Measurements from ENCODE around the gene ZBTB46. TPM values are rescaled to one million over a fixed set of nuclear protein-coding genes. Genes with fewer than 3 reads are reported as not detected.

The ZBTB46 gene
- total RNA-seq, 1 experiment from 2014 or later = 9.5 TPM

GRCh38 chr20:63702036-63702665 lies 128.9 kb downstream of the ZBTB46 start:
- Mint-ChIP-seq H3K27ac (ENCODE audit: unreplicated experiment) (peak overlapping the region; percentile 44), H3K4me1 (ENCODE audit: low read depth, unreplicated experiment) (peaks cover 18% of the 10 kb centered on the region)

DNA sequence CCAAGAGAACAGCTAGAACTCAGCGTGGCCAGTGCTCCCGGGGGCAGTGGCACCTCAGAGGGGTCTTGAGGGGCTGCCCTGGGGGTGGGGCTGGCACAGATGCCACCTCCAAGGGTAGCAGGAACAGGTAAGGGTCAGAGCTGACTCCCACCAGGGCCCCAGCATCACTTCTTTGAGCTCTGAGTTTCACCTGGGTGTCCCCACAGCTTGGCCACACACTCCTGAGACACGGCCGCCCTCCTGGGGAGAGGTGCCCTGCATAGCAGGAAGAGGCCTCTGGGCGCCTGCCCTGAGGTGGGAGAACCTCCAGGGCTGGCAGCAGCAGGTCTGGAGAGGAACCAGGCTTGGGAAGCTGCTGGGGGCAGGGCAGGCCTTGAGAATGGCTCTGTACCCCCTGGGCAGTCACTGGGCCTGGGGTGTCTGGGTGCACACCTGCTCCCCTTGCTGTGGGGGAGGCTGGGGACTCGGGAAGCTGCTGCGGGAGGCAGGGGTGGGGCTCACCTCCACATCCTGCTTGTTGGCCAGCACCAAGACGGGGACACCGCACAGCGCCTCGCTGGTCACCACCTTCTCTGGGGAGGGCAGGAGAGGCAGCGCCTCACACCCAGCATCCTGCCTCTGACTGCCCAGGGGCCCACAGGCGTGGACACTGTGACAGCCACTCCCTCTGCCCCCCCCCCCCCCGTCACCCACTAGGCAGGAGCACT lies 129.6 kb downstream of the ZBTB46 start:
- Histone ChIP-seq H3K27me3 (replicated peaks; ENCODE audit: control insufficient read depth, insufficient read depth, low read length) (no peaks in the 10 kb centered on the region), H3K4me1 (peaks cover 28% of the 10 kb centered on the region), H3K9me3 (no peaks in the 10 kb centered on the region), H3K36me3 (ENCODE audit: control insufficient read depth, insufficient read depth, low read length) (peaks cover 12% of the 10 kb centered on the region), H3K4me3 (ENCODE audit: low read depth, low read length) (no peak overlapping the region)
- BruUV-seq (replicated peaks) = no TSS peak
- DNase-seq = peak; percentile 29 to 58
- Mint-ChIP-seq H3K27me3 (ENCODE audit: insufficient read depth, unreplicated experiment) (no peaks in the 10 kb centered on the region), H3K9me3 (ENCODE audit: unreplicated experiment) (no peaks in the 10 kb centered on the region), H3K36me3 (ENCODE audit: insufficient read depth, unreplicated experiment) (peaks cover 100% of the 10 kb centered on the region), H3K4me1 (ENCODE audit: low read depth, unreplicated experiment) (peaks cover 13% of the 10 kb centered on the region), H3K4me3 (ENCODE audit: unreplicated experiment) (no peak overlapping the region), H3K27ac (ENCODE audit: unreplicated experiment) (peak overlapping the region; percentile 30)
- no peak for TF ChIP-seq CTCF (IDR thresholded peaks at IDR 0.05; ENCODE audit: insufficient read depth in 1 of 2, low read depth in 1 of 2, low read length in 1 of 2, severe bottlenecking in 1 of 2, unreplicated experiment in 1 of 2)
- intact Hi-C loops (cut with micrococcal nuclease; ENCODE audit: unreplicated experiment) = no loop called here
- POLR2A ChIA-PET = no interaction called here
- CTCF ChIA-PET = no interaction called here

More at GRCh38 chr20:63702036-63702665, 128.9 kb downstream of the ZBTB46 start:
- TF ChIP-seq CTCF (IDR thresholded peaks at IDR 0.05; ENCODE audit: insufficient read depth in 1 of 2, low read depth in 1 of 2, low read length in 1 of 2, severe bottlenecking in 1 of 2, unreplicated experiment in 1 of 2) = no peak
- Mint-ChIP-seq H3K9me3 (ENCODE audit: unreplicated experiment) (no peaks in the 10 kb centered on the region), H3K27me3 (ENCODE audit: insufficient read depth, unreplicated experiment) (no peaks in the 10 kb centered on the region), H3K36me3 (ENCODE audit: insufficient read depth, unreplicated experiment) (peaks cover 100% of the 10 kb centered on the region), H3K4me3 (ENCODE audit: unreplicated experiment) (no peak overlapping the region)
- peaks cover 24% of the 10 kb centered on the region for H3K4me1 ChIP-seq
- H3K27me3 ChIP-seq (replicated peaks; ENCODE audit: control insufficient read depth, insufficient read depth, low read length) = no peaks in the 10 kb centered on the region
- H3K9me3 ChIP-seq = no peaks in the 10 kb centered on the region
- DNase-seq = peak in 1 of 2 experiments; percentile 55
- ChIA-PET POLR2A (no interaction called here), CTCF (no interaction called here)
- peaks cover 12% of the 10 kb centered on the region for H3K36me3 ChIP-seq (ENCODE audit: control insufficient read depth, insufficient read depth, low read length)
- no peak overlapping the region for H3K4me3 ChIP-seq (ENCODE audit: low read depth, low read length)
- no TSS peak for BruUV-seq (replicated peaks)
- intact Hi-C loops (cut with micrococcal nuclease; ENCODE audit: unreplicated experiment) = no loop called here

GRCh38 chr20:63701051-63701328 lies 130.1 kb downstream of the ZBTB46 start:
- no TSS peak for BruUV-seq (replicated peaks)
- POLR2A ChIA-PET = no interaction called here
- peaks cover 11% of the 10 kb centered on the region for H3K4me1 Mint-ChIP-seq (ENCODE audit: low read depth, unreplicated experiment)
- TF ChIP-seq CTCF (IDR thresholded peaks at IDR 0.05; ENCODE audit: insufficient read depth in 1 of 2, low read depth in 1 of 2, low read length in 1 of 2, severe bottlenecking in 1 of 2, unreplicated experiment in 1 of 2) = no peak
- H3K27me3 Mint-ChIP-seq (ENCODE audit: insufficient read depth, unreplicated experiment) = peaks cover 2% of the 10 kb centered on the region
- peak in 1 of 2 experiments; percentile 14 for DNase-seq
- no peaks in the 10 kb centered on the region for H3K9me3 Mint-ChIP-seq (ENCODE audit: unreplicated experiment)
- H3K36me3 Mint-ChIP-seq (ENCODE audit: insufficient read depth, unreplicated experiment) = peaks cover 100% of the 10 kb centered on the region
- CTCF ChIA-PET = no interaction called here
- H3K27me3 ChIP-seq (replicated peaks; ENCODE audit: control insufficient read depth, insufficient read depth, low read length) = no peaks in the 10 kb centered on the region
- H3K4me1 ChIP-seq = peaks cover 26% of the 10 kb centered on the region
- H3K4me3 Mint-ChIP-seq (ENCODE audit: unreplicated experiment) = no peak overlapping the region
- intact Hi-C loops (cut with micrococcal nuclease; ENCODE audit: unreplicated experiment) = no loop called here
- no peaks in the 10 kb centered on the region for H3K9me3 ChIP-seq
- no peak overlapping the region for H3K4me3 ChIP-seq (ENCODE audit: low read depth, low read length)
- H3K27ac Mint-ChIP-seq (ENCODE audit: unreplicated experiment) = peak overlapping the region; percentile 30
- H3K36me3 ChIP-seq (ENCODE audit: control insufficient read depth, insufficient read depth, low read length) = peaks cover 8% of the 10 kb centered on the region

All from Caco-2 (cell line).